Measurements from ENCODE around the gene GLP2R. TPM values are rescaled to one million over a fixed set of nuclear protein-coding genes. Genes with fewer than 3 reads are reported as not detected.
"Not testable (repeated sequence)": the region's sequence is repeated elsewhere in the genome, so short reads cannot be mapped to it uniquely, and the experiment has no call there.

Gene GLP2R, protein sequence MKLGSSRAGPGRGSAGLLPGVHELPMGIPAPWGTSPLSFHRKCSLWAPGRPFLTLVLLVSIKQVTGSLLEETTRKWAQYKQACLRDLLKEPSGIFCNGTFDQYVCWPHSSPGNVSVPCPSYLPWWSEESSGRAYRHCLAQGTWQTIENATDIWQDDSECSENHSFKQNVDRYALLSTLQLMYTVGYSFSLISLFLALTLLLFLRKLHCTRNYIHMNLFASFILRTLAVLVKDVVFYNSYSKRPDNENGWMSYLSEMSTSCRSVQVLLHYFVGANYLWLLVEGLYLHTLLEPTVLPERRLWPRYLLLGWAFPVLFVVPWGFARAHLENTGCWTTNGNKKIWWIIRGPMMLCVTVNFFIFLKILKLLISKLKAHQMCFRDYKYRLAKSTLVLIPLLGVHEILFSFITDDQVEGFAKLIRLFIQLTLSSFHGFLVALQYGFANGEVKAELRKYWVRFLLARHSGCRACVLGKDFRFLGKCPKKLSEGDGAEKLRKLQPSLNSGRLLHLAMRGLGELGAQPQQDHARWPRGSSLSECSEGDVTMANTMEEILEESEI
- total RNA-seq (not detected), total RNA-seq (0 to 0.10 (median 0) reads per million in 29 experiments)
- total RNA-seq (2013): not detected

DNA sequence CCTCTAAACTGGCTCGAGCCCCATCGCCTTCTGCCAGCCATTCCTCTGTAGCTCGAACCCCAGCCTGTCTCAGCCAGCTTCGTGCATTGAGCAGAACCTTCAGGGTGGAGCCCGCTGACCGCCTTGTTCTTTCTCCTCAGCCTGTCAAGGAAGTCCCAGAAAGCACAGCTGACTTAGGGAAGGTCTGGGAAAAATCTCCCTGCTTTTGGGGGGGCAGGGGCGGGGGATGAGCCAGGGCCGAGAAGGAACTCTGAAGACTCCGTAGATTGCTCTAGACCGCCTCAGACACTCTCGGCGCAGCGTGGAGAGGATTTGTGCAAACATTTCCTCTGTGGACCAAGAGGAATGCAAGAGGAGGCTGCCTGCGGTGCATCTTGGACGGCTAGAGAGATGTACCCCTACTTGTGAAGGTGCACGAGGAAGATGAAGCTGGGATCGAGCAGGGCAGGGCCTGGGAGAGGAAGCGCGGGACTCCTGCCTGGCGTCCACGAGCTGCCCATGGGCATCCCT is at the start of gene GLP2R:
GLP2R (plus strand) TSS at position 284 of the 510 bp plus-strand sequence; CDS start at position 424, 140 bp downstream.
- WGBS (ENCODE audit: insufficient coverage): 66% methylated on average over 15 of the region's 21 CpGs
- Histone ChIP-seq H3K4me1 (ENCODE audit: control insufficient read depth in 1 of 2, extremely low read depth in 1 of 2, insufficient read depth in 2 of 2, low read length in 2 of 2) (no peaks in the 10 kb centered on the region), H3K27me3 (replicated peaks in 1 of 2; ENCODE audit: control insufficient read depth in 2 of 2, extremely low read depth in 1 of 2, insufficient read depth in 2 of 2, low read length in 1 of 2) (peaks cover 0 to 26% of the 10 kb centered on the region in 2 experiments), H3K27ac (ENCODE audit: low read length) (no peak within 1 kb of the TSS), H3K9me3 (no peaks in the 10 kb centered on the region), H3K36me3 (ENCODE audit: control insufficient read depth in 2 of 2, extremely low read depth in 1 of 2, insufficient read depth in 1 of 2, low read length in 1 of 2) (no peaks in the 10 kb centered on the region), H3K4me3 (ENCODE audit: control insufficient read depth in 1 of 2, extremely low read depth in 1 of 2, low read length in 1 of 2) (no peak within 1 kb of the TSS)
- no peaks in the 10 kb centered on the region for H3K4me1 Mint-ChIP-seq
- ChIA-PET POLR2A (interaction anchor here in 1 of 2 donors (0.6 kb wide), 1 partner anchor 17 kb away, joined by 3 read pairs; no protein-coding TSS in a partner anchor), CTCF (no interaction called here)
- no peaks in the 10 kb centered on the region for H3K36me3 Mint-ChIP-seq
- no peak within 1 kb of the TSS for H3K27ac Mint-ChIP-seq
- H3K4me3 Mint-ChIP-seq: no peak within 1 kb of the TSS
- ATAC-seq (replicated peaks in 1 of 4) (no peak), DNase-seq (no peak)
- peaks cover 0 to 9% of the 10 kb centered on the region in 2 donors for H3K27me3 Mint-ChIP-seq
- H3K9me3 Mint-ChIP-seq: peaks cover 0 to 5% (median 0%) of the 10 kb centered on the region in 3 donors

DNA sequence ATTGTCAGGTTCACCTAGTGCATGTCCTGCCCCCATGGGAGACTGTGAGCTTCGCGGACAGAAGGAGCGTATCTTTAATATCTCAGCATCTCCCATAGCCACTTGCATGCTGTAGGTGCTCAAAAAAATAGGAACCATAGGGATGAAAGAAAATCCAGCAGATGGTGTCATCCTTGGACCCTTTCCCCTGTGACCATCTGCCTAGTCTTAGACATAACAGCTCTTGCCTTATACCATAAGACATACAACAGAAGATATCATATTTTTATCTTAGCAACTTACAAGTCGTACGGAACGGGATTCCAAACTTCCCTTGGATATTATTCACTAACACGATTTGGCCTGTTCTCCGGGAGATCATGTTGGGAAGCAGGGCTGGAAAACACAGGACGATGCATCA is 48.8 kb upstream of the GLP2R start:
- Histone ChIP-seq H3K27ac (ENCODE audit: low read length) (no peak overlapping the region), H3K4me3 (ENCODE audit: control insufficient read depth in 1 of 2, extremely low read depth in 1 of 2, low read length in 1 of 2) (no peak overlapping the region), H3K27me3 (replicated peaks in 1 of 2; ENCODE audit: control insufficient read depth in 2 of 2, extremely low read depth in 1 of 2, insufficient read depth in 2 of 2, low read length in 1 of 2) (peaks cover 0 to 13% of the 10 kb centered on the region in 2 experiments), H3K36me3 (ENCODE audit: control insufficient read depth in 2 of 2, extremely low read depth in 1 of 2, insufficient read depth in 1 of 2, low read length in 1 of 2) (no peaks in the 10 kb centered on the region), H3K4me1 (ENCODE audit: control insufficient read depth in 1 of 2, extremely low read depth in 1 of 2, insufficient read depth in 2 of 2, low read length in 2 of 2) (no peaks in the 10 kb centered on the region), H3K9me3 (no peaks in the 10 kb centered on the region)
- CTCF ChIA-PET: no interaction called here
- no peaks in the 10 kb centered on the region for H3K4me1 Mint-ChIP-seq
- DNase-seq: no peak
- no peak overlapping the region for H3K4me3 Mint-ChIP-seq
- no peak overlapping the region for H3K27ac Mint-ChIP-seq
- no peaks in the 10 kb centered on the region for H3K36me3 Mint-ChIP-seq
- 78% methylated on average over 6 of the region's 9 CpGs for WGBS (ENCODE audit: insufficient coverage)
- POLR2A ChIA-PET: no interaction called here
- H3K9me3 Mint-ChIP-seq: peaks cover 0 to 3% (median 0%) of the 10 kb centered on the region in 3 donors
- peaks cover 10 to 16% of the 10 kb centered on the region in 2 donors for H3K27me3 Mint-ChIP-seq
- ATAC-seq (replicated peaks in 1 of 4): no peak

DNA sequence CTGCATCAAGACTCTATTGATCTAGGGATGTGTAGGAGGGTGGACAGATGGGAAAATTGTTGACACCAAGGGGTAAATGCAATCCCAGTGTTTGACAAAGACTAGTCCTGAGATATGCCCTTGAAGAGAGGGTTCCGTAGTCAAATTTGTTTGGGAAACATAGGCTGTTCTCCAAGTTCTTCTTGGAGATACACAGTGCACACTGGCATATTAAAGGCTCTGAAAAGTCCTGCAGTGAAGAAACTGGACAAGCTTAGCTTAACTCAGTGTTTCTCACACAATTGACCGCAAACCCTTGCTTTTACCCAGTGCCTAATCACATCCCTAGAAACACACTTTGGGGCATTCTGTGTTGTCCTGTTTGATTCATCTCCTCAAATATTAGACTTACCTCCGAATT is 45.2 kb upstream of the GLP2R start:
- POLR2A ChIA-PET: no interaction called here
- H3K27me3 ChIP-seq (replicated peaks in 1 of 2; ENCODE audit: control insufficient read depth in 2 of 2, extremely low read depth in 1 of 2, insufficient read depth in 2 of 2, low read length in 1 of 2): peaks cover 0 to 19% of the 10 kb centered on the region in 2 experiments
- H3K27me3 Mint-ChIP-seq: peaks cover 18 to 24% of the 10 kb centered on the region in 2 donors
- H3K36me3 Mint-ChIP-seq: no peaks in the 10 kb centered on the region
- no peaks in the 10 kb centered on the region for H3K36me3 ChIP-seq (ENCODE audit: control insufficient read depth in 2 of 2, extremely low read depth in 1 of 2, insufficient read depth in 1 of 2, low read length in 1 of 2)
- H3K4me3 ChIP-seq (ENCODE audit: control insufficient read depth in 1 of 2, extremely low read depth in 1 of 2, low read length in 1 of 2): no peak overlapping the region
- no peaks in the 10 kb centered on the region for H3K4me1 ChIP-seq (ENCODE audit: control insufficient read depth in 1 of 2, extremely low read depth in 1 of 2, insufficient read depth in 2 of 2, low read length in 2 of 2)
- H3K27ac ChIP-seq (ENCODE audit: low read length): no peak overlapping the region
- peaks cover 0 to 3% (median 0%) of the 10 kb centered on the region in 3 donors for H3K9me3 Mint-ChIP-seq
- H3K4me3 Mint-ChIP-seq: no peak overlapping the region
- ATAC-seq (replicated peaks in 1 of 4): no peak
- H3K4me1 Mint-ChIP-seq: no peaks in the 10 kb centered on the region
- H3K9me3 ChIP-seq: no peaks in the 10 kb centered on the region
- H3K27ac Mint-ChIP-seq: no peak overlapping the region
- 93% methylated on average over 2 of the region's 3 CpGs for WGBS (ENCODE audit: insufficient coverage)
- DNase-seq: no peak
- CTCF ChIA-PET: no interaction called here

DNA sequence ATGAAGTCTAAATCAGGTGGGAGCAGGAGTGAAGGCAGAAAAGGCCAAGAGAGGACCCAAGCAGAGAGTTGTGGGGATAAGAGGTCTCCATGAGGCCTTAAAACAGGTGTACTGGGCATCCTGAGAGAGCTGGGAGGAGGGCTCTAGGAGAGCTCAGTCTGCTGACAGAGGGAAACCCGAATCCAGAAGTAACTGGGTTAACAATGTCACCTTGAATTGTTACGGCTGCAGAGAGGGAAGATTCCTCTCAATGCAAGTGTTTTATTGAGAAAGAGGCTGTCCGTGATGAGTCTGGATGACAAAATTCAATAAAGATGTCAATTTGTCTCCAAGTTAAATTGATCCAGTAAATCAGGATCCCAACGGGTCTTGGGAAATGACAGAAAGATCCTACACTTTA is 42.7 kb upstream of the GLP2R start:
- Mint-ChIP-seq H3K4me1 (no peaks in the 10 kb centered on the region), H3K27ac (no peak overlapping the region), H3K9me3 (no peaks in the 10 kb centered on the region), H3K27me3 (peaks cover 13 to 23% of the 10 kb centered on the region in 2 donors), H3K36me3 (no peaks in the 10 kb centered on the region), H3K4me3 (no peak overlapping the region)
- no peaks in the 10 kb centered on the region for H3K36me3 ChIP-seq (ENCODE audit: control insufficient read depth in 2 of 2, extremely low read depth in 1 of 2, insufficient read depth in 1 of 2, low read length in 1 of 2)
- H3K9me3 ChIP-seq: no peaks in the 10 kb centered on the region
- WGBS (ENCODE audit: insufficient coverage): 67% methylated on average over 3 of the region's 4 CpGs
- H3K4me1 ChIP-seq (ENCODE audit: control insufficient read depth in 1 of 2, extremely low read depth in 1 of 2, insufficient read depth in 2 of 2, low read length in 2 of 2): no peaks in the 10 kb centered on the region
- no peak for DNase-seq
- no peak for ATAC-seq (replicated peaks in 1 of 4)
- H3K4me3 ChIP-seq (ENCODE audit: control insufficient read depth in 1 of 2, extremely low read depth in 1 of 2, low read length in 1 of 2): no peak overlapping the region
- peaks cover 0 to 17% of the 10 kb centered on the region in 2 experiments for H3K27me3 ChIP-seq (replicated peaks in 1 of 2; ENCODE audit: control insufficient read depth in 2 of 2, extremely low read depth in 1 of 2, insufficient read depth in 2 of 2, low read length in 1 of 2)
- CTCF ChIA-PET: no interaction called here
- POLR2A ChIA-PET: no interaction called here
- H3K27ac ChIP-seq (ENCODE audit: low read length): no peak overlapping the region

DNA sequence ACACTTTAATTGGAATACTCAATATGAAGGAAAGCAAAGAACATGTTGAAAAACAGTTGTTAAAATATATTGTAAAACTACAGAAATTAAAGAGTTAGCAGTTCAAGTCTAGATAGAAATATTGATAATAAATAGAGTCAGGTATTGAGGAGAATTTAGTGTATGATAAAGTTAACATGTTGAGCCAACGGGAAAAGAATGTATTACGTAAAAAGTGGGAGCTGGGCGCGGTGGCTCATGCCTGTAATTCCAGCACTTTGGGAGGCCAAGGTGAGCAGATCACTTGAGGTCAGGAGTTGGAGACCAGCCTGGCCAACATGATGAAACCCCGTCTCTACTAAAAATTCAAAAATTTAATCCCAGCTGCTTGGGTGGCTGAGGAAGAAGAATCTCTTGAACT is 42.3 kb upstream of the GLP2R start:
- H3K27me3 Mint-ChIP-seq: peaks cover 13 to 23% of the 10 kb centered on the region in 2 donors
- H3K9me3 ChIP-seq; POLR2A ChIA-PET; H3K36me3 Mint-ChIP-seq; H3K4me3 Mint-ChIP-seq; H3K36me3 ChIP-seq (ENCODE audit: control insufficient read depth in 2 of 2, extremely low read depth in 1 of 2, insufficient read depth in 1 of 2, low read length in 1 of 2); H3K27ac Mint-ChIP-seq; H3K4me1 ChIP-seq (ENCODE audit: control insufficient read depth in 1 of 2, extremely low read depth in 1 of 2, insufficient read depth in 2 of 2, low read length in 2 of 2); H3K4me3 ChIP-seq (ENCODE audit: control insufficient read depth in 1 of 2, extremely low read depth in 1 of 2, low read length in 1 of 2); H3K4me1 Mint-ChIP-seq; H3K9me3 Mint-ChIP-seq; ATAC-seq (replicated peaks in 1 of 4); H3K27ac ChIP-seq (ENCODE audit: low read length); DNase-seq; CTCF ChIA-PET: not testable (repeated sequence)
- peaks cover 0 to 16% of the 10 kb centered on the region in 2 experiments for H3K27me3 ChIP-seq (replicated peaks in 1 of 2; ENCODE audit: control insufficient read depth in 2 of 2, extremely low read depth in 1 of 2, insufficient read depth in 2 of 2, low read length in 1 of 2)
- WGBS (ENCODE audit: insufficient coverage): 100% methylated on average over 4 of the region's 5 CpGs

DNA sequence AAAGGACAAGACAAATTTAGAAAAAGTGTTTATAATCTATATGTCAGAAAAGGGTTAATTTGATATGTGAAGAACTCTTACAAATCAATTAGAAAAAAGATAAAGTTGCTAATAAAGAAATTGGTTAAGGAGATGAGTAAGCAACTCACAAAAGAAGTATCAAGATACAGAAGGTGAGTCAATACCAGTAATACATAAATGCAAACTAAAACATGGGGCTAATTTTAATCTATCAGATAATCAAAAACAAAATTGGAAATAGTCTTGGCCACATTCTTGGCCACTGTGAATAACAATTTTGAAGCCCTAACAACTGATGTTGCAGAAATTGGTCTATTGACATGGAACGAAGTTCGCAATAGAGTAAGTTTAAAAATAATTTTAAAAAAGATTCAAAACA is 41.2 kb upstream of the GLP2R start:
- no CpG with 5 or more reads among the region's 2 CpGs for WGBS (ENCODE audit: insufficient coverage)
- ATAC-seq (replicated peaks in 1 of 4): no peak
- POLR2A ChIA-PET: no interaction called here

More for the DNA sequence above, 41.2 kb upstream of the GLP2R start:
- H3K36me3 ChIP-seq (ENCODE audit: control insufficient read depth in 2 of 2, extremely low read depth in 1 of 2, insufficient read depth in 1 of 2, low read length in 1 of 2): no peaks in the 10 kb centered on the region
- H3K4me1 ChIP-seq (ENCODE audit: control insufficient read depth in 1 of 2, extremely low read depth in 1 of 2, insufficient read depth in 2 of 2, low read length in 2 of 2): no peaks in the 10 kb centered on the region
- H3K4me3 ChIP-seq (ENCODE audit: control insufficient read depth in 1 of 2, extremely low read depth in 1 of 2, low read length in 1 of 2): no peak overlapping the region
- Mint-ChIP-seq H3K4me3 (no peak overlapping the region), H3K27ac (no peak overlapping the region), H3K4me1 (no peaks in the 10 kb centered on the region), H3K27me3 (peaks cover 20 to 25% of the 10 kb centered on the region in 2 donors), H3K9me3 (no peaks in the 10 kb centered on the region), H3K36me3 (no peaks in the 10 kb centered on the region)
- CTCF ChIA-PET: no interaction called here
- peaks cover 0 to 14% of the 10 kb centered on the region in 2 experiments for H3K27me3 ChIP-seq (replicated peaks in 1 of 2; ENCODE audit: control insufficient read depth in 2 of 2, extremely low read depth in 1 of 2, insufficient read depth in 2 of 2, low read length in 1 of 2)
- no peak for DNase-seq
- no peak overlapping the region for H3K27ac ChIP-seq (ENCODE audit: low read length)
- no peaks in the 10 kb centered on the region for H3K9me3 ChIP-seq

All from T-cell (primary cell).